Measurements from ENCODE around the gene CNP.

The CNP gene

GRCh38 chr17:41972571-41973407 is 6.2 kb downstream of the CNP start:
- no peak for DNase-seq (ENCODE audit: low read depth)

GRCh38 chr17:41973408-41973811 is 6.8 kb downstream of the CNP start:
- no peak for DNase-seq (ENCODE audit: low read depth)

GRCh38 chr17:41974031-41974430 is 7.4 kb downstream of the CNP start:
- no peak for DNase-seq (ENCODE audit: low read depth)

- DNase-seq (ENCODE audit: low read depth), result no peak
Observed at GRCh38 chr17:41974658-41975057, 8.1 kb downstream of the CNP start.

GRCh38 chr17:41975099-41976083 is 8.8 kb downstream of the CNP start:
- no peak for DNase-seq (ENCODE audit: low read depth)

- no peak for DNase-seq (ENCODE audit: low read depth)
Observed at GRCh38 chr17:41976142-41976768, 9.7 kb downstream of the CNP start.

- DNase-seq (ENCODE audit: low read depth), result no peak
Observed at GRCh38 chr17:41977991-41978390, 11.4 kb downstream of the CNP start.

- DNase-seq (ENCODE audit: low read depth), result no peak
Observed at GRCh38 chr17:41982026-41982760, 15.6 kb downstream of the CNP start.

GRCh38 chr17:41984454-41984853 is 17.9 kb downstream of the CNP start:
- no peak for DNase-seq (ENCODE audit: low read depth)

- no peak for DNase-seq (ENCODE audit: low read depth)
Observed at GRCh38 chr17:41985919-41986318, 19.3 kb downstream of the CNP start.

- DNase-seq (ENCODE audit: low read depth), result no peak
Observed at GRCh38 chr17:41986634-41987033, 20.0 kb downstream of the CNP start.

GRCh38 chr17:41987642-41988041 is 21.0 kb downstream of the CNP start:
- no peak for DNase-seq (ENCODE audit: low read depth)

- DNase-seq (ENCODE audit: low read depth), result no peak
Observed at GRCh38 chr17:41988418-41988817, 21.8 kb downstream of the CNP start.

- DNase-seq (ENCODE audit: low read depth), result no peak
Observed at GRCh38 chr17:41989702-41990419, 23.3 kb downstream of the CNP start.

GRCh38 chr17:41992576-41992975 is 26.0 kb downstream of the CNP start:
- no peak for DNase-seq (ENCODE audit: low read depth)

GRCh38 chr17:41996855-41997164 is 30.2 kb downstream of the CNP start:
- no peak for DNase-seq (ENCODE audit: low read depth)

- DNase-seq (ENCODE audit: low read depth), result no peak
Observed at GRCh38 chr17:41998497-41998896, 31.9 kb downstream of the CNP start.

- DNase-seq (ENCODE audit: low read depth), result no peak
Observed at GRCh38 chr17:42000413-42001133, 34.0 kb downstream of the CNP start.

GRCh38 chr17:42001729-42002128 is 35.1 kb downstream of the CNP start:
- no peak for DNase-seq (ENCODE audit: low read depth)

GRCh38 chr17:42002175-42002791 is 35.7 kb downstream of the CNP start:
- no peak for DNase-seq (ENCODE audit: low read depth)
